Fibroblast of skin of right biceps (primary cell): Measurements from ENCODE around the gene DGCR2.

Source experiments
- DNase-seq: peaks from one replicate; pipeline ENCODE4 v3.0.0-alpha.2; 2013

DGCR2 gene

GRCh38 chr22:19125474-19126308 lies 3.5 kb upstream of the DGCR2 start:
- DNase-seq = no peak

DNA sequence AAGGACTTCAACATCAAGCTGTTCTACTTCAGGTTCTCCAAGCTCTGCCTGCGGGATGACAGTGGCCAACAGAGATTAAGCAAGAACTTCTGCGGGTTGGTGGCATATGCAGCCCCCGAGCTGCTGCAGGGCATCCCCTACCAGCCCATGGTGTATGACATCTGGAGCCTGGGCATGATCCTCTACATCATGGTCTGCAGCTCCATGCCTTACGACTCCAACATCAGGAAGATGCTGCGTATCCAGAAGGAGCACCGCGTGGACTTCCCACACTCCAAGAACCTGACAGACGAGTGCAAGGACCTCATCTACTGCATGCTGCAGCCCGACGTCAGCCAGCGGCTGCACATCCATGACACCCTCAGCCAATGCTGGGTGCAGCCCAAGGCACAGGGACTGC lies 2.8 kb upstream of the DGCR2 start:
- DNase-seq = no peak

- no peak for DNase-seq
Observed at GRCh38 chr22:19124377-19124776, 2.2 kb upstream of the DGCR2 start.

DNA sequence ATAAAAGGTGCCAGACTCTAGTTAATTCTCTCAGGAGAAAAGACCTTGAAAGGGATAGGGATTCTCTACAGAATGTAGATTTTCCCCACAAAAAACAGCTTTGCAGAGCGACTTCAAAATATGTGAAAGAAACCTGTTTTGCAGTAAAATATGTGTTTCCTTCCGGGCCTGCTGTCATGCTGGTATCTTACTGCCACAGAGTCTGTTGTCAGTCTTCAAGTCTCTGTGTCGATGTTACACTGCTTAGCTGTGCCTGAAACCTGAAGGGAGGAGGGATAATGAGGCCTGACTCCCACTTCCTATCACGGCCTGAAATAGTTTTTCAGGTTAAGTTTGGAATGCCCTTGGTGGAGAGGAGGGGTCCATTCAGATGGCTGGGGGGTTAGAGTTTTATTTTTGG lies 1.7 kb upstream of the DGCR2 start:
- DNase-seq = no peak

DNA sequence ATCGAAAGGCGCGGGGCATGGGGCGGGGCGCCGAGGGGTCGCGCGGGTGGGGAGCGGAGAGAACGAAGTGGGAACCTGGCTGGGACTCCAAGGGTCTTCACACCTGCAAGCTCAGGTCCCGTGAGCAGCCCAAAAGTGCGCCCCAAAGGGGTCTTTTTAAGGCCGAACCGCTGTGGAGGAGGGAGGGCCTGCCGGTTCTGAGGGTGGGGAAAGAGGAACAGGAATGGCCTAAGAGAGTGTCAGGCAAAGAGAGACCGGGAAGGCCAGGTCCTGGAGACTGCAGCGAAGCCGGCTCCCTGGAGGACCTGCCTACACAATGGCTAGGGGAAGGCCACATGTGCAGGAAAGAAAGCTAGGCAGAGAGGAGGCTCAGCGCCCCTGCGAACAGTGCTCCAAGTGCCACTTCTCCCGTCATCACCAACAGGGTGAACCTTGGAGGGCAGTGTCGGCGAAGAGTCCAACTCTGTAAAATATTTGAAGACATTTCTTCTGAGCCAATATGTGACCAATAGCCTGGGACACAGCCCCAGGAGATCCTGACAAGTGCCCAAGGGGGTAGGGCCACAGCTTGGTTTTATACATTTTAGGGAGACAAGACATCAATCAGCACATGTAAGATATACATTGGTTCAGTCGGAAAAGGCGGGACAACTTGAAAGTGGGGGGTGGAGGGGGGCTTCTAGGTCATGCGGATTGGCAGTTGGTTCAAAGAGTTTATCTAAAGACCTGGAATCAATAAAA lies 710 bp upstream of the DGCR2 start:
- peak; percentile 9 for DNase-seq

DNA sequence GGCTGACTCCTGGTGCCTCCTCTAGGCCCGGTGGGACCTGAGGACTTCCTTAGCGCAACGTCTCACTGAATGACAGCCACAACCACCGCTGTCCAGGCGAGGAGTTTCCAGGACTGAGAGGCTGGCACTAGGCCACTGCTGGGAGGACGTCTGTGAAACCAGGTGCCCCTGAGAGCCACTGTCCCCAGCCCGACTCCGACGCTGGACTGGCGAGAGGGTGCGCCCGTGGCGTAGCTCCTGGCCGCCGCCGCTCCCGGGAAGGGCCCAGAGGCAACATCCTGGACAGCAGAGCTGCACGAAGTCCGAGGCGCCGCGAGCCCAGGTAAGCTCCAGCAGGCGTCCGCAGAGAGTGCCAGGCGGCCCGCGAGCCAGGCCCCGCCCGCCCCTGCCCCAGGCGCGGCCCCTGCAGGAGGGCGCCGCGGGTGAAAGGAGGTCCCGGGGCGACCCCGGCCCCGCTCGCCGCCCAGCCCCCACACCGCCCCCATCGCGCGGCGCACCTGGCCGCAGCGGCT lies 525 bp downstream of the DGCR2 start:
- DNase-seq = peak; percentile 21

DNA sequence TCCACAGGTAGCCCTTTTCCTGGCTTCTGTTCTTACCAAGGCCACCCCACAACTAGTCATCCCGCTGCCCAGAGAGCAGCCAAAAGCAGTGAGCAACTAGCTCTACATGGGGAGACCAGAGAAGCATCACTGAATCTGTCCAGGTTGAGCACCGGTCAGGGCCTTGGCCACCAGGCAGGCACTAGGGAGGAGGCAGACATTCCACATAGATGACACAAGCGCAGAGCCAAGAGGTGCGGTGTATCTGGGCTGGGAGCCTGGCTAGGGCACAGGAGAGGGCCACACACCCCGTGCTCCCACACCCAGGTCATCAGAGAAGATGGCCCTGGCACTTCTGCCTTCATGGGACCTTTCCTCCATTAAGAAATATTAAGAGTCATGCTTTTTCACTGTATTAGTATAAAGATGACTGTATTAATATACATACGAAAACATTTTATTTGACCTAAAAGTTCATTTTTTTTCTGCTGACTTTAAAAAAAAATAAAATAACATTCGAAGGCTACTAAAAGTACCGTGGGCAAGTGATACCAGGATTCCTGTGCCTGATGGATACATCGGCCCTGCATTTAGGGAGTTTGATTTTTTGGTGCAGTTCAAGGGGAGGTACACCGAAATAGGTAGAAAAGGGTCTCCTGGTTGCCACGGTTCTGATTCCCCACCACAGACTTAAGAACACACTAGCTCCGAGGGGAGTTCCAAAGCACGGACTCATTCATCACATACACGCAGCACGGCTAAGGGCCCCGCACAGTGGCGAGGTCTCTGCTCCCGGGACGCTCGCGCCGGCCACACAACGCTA lies 1.2 kb downstream of the DGCR2 start:
- peak; percentile 30 for DNase-seq

DNA sequence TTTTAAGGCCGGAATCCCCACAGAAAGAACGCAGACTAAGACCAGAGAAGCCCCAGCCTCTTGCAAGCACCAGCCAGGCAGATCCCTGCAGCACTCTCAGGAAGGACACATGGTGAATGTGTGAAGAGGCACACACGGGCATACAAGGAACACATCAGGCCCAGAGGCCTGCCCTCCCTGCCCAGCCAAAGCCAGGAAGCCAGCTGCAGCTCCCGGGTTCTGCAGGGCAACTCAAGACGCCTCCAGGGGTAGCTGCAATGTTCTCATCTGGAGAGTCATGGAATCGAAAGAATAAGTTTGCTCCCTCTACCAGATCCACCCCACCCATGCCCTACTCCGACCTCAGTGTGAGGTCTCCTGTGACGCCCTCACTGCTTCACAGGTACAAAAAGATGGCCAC lies 2.3 kb downstream of the DGCR2 start:
- no peak for DNase-seq

GRCh38 chr22:19118329-19118880 lies 3.8 kb downstream of the DGCR2 start:
- no peak for DNase-seq

DNA sequence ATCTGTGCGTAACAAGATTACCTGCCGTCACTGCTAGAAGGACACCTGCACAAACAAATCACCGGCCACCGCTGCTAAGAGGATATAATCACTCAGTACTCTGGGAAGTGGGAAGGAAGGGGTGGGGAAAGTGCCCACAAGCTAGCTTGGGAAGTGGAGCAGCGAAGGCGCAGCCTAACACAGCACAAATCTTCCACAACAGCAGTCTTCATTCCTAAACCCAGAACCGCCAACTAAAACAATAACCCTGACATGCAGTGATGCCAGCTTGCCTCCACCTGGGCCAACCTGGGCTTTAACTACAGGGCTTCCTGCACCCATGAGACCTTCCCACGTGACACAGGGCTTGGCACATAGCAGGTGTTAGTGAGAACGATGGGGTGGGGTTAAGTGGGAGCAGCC lies 5.1 kb downstream of the DGCR2 start:
- no peak for DNase-seq

- DNase-seq = no peak
Observed at GRCh38 chr22:19115628-19116027, 6.6 kb downstream of the DGCR2 start.

GRCh38 chr22:19114984-19115552 lies 7.1 kb downstream of the DGCR2 start:
- no peak for DNase-seq

- no peak for DNase-seq
Observed at GRCh38 chr22:19113429-19113828, 8.8 kb downstream of the DGCR2 start.

DNA sequence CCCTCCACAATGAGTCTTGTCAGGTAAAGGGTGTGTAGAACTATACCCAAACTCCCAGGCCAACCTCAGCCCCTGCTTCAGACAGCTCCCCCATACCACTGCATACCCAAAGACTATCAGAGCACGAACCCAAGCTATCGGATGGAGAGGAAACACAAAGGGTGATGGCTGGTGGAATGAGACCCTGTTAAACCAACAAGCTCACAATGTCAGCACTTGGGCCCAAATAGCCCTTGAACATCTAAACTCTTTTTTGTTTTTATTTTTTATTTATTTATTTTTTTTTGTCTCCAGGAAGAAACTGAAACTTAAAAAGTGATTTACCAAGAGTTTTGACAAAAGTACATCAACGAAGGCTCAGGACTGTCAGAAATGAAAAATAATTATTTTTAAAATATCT lies 10.6 kb downstream of the DGCR2 start:
- DNase-seq = no peak

- DNase-seq = no peak
Observed at GRCh38 chr22:19111140-19111539, 11.1 kb downstream of the DGCR2 start.

- no peak for DNase-seq
Observed at GRCh38 chr22:19110646-19111045, 11.6 kb downstream of the DGCR2 start.

DNA sequence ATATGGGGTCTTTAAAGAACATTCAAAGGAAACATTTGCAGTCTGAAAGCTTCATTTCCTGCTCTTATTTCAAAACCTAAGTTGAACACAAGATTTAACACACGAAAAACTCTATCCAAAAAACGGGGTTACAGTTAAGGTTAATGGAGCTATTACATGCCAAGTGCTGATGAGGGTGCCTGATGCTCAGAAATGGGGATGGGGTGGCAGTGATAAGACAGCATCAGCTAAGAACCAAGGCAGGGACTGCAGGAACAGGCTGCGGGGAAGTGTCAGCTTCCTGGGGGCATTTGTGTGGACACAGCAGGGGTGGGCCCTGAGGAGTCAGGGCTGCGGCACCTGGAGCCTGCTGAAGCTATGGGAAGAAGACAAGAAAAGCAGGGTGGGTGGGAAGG lies 12.2 kb downstream of the DGCR2 start:
- no peak for DNase-seq

- DNase-seq = peak; percentile 25
Observed at GRCh38 chr22:19109198-19110063, 12.8 kb downstream of the DGCR2 start.

- no peak for DNase-seq
Observed at GRCh38 chr22:19108807-19109197, 13.4 kb downstream of the DGCR2 start.

- no peak for DNase-seq
Observed at GRCh38 chr22:19107730-19108074, 14.5 kb downstream of the DGCR2 start.

GRCh38 chr22:19106886-19107729 lies 15.1 kb downstream of the DGCR2 start:
- no peak for DNase-seq
